Measurements from ENCODE around the gene DBF4.

DNA sequence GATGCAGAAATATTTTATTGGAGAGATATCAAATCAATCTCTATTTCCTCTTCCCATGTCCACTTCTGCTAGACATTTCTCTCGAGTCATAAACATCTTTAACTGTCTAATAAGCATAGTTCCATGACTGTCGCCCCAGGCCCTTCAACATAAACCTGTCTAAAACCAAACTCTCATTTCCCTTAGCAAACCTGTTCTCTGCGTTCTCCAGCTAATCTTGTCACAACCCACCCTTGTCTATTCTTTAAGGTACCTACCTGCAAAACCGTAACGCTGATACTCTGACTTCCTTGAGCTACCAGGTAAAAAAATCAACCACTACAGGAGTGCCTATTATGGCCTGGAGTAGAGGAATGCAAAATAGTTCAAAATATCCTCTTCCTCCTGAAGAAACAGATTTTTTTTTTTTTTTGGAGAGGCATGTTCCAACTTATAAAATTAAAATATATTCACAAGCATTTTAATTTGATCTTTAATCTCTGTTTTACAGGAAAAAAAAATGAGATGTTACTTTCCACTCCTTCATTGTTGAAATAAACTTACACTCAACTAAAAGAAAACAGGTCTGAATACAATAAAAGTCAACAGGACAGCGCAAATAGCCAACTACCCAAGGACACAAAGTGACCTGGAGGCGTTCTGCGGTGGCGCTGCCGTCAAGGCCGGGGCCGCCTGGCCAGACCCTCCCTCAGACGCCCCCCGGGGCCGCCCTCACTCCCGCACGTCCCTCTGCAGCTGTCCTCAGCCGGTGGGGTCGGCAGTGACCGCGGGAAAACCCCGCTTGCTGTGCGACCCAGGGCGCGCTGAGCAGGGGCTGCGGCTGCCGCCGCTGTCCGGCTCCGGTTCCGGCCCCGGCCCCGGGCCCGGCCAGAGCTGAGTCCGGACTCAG, 898 bp upstream of the DBF4 start:
- TF ChIP-seq, protein P1, sequence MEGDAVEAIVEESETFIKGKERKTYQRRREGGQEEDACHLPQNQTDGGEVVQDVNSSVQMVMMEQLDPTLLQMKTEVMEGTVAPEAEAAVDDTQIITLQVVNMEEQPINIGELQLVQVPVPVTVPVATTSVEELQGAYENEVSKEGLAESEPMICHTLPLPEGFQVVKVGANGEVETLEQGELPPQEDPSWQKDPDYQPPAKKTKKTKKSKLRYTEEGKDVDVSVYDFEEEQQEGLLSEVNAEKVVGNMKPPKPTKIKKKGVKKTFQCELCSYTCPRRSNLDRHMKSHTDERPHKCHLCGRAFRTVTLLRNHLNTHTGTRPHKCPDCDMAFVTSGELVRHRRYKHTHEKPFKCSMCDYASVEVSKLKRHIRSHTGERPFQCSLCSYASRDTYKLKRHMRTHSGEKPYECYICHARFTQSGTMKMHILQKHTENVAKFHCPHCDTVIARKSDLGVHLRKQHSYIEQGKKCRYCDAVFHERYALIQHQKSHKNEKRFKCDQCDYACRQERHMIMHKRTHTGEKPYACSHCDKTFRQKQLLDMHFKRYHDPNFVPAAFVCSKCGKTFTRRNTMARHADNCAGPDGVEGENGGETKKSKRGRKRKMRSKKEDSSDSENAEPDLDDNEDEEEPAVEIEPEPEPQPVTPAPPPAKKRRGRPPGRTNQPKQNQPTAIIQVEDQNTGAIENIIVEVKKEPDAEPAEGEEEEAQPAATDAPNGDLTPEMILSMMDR (conservative IDR thresholded peaks at IDR 0.05; ENCODE audit: low read depth, low read length), result no peak
- TF ChIP-seq EZH2phosphoT487 (IDR thresholded peaks at IDR 0.05; ENCODE audit: borderline replicate concordance, low read length), result no peak

All from PC-3 (cell line).